GM19463 (cell line): ENCODE results near the gene MRPL41.
"Not testable (repeated sequence)": the region's sequence is repeated elsewhere in the genome, so short reads cannot be mapped to it uniquely, and the experiment has no call there.

Experiments used
- ATAC-seq: cut with Tn5 transposase; IDR thresholded peaks from one replicate; pipeline ENCODE4 v1.9.1; 2021; ENCODE audit warnings: mild to moderate bottlenecking, moderate library complexity; ENCODE audit not compliant: unreplicated experiment

Gene MRPL41

GRCh38 chr9:137521405-137521985, 30.2 kb upstream of the MRPL41 start:
- ATAC-seq, result no peak

- ATAC-seq, result no peak
These were observed 28.8 kb upstream of the MRPL41 start for GRCh38 chr9:137522746-137523455.

- ATAC-seq, result no peak
These were observed 27.3 kb upstream of the MRPL41 start for GRCh38 chr9:137524161-137524980.

DNA sequence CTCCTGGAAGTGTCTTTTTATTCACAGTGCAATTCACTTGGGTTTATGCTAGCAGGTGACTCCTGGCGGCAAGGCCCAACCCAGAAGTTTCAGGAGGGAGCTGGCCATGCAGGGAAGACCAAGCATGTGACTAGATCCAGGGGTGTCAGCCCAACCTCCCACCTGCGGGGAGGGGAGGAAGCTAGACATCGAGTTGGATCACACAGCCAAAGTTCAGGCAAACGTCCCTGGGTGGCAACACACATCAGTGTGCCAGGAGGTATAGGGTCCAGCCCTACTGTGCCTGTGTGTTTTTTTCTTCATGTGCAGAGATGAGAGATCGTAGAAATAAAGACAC, 26.7 kb upstream of the MRPL41 start:
- ATAC-seq, result no peak

DNA sequence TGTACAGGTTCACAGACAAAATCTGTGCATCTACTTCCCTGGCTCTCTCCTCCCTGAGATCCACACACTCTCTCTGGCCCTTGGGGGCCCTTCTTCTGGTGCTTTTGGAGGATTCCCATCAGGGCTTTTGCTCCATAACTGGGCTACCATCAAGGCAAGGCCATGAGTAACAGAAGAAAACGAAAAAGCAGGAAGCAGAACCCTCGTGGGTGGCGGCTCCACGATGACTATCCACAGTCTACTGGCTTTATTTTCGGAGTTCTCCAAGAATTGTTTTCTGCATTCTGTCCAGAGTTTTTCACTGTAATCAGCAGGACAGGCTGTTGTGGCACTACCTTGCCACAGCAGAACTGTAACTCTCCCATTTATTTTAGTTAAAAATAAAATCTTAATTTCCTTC, 21.3 kb upstream of the MRPL41 start:
- ATAC-seq, result no peak

GRCh38 chr9:137531099-137531765, 20.4 kb upstream of the MRPL41 start:
- no peak for ATAC-seq

DNA sequence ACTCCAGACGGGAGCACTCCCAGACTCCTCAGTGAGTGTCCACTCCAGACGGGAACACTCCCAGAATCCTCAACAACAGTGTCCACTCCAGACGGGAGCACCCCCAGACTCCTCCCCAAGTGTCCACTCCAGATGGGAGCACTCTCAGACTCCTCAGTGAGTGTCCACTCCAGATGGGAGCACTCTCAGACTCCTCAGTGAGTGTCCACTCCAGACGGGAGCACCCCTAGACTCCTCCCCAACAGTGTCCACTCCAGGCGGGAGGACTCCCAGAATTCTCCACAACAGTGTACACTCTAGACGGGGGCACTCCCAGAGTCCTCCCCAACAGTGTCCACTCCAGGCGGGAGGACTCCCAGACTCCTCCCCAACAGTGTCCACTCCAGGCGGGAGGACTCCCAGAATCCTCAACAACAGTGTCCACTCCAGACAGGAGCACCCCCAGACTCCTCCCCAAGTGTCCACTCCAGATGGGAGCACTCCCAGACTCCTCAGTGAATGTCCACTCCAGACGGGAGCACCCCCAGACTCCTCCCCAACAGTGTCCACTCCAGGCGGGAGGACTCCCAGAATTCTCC, 18.7 kb upstream of the MRPL41 start:
- not testable (repeated sequence) for ATAC-seq

- no peak for ATAC-seq
These were observed 17.2 kb upstream of the MRPL41 start for GRCh38 chr9:137534256-137535119.

DNA sequence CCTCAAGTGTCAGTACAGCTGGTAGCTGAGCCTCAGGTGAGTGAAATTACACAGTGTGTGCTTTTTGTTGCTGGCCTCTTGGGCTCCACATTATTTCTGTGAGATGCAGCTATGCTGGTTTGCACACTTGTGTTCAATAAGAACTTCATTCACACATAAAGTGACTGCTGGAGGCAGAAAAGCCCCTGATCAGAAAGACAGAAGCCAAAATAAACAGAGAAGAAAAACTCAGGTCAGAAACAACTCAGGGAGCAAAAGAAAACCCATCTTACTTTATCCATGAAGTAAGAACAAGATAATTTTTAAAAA, 16.6 kb upstream of the MRPL41 start:
- ATAC-seq, result no peak

DNA sequence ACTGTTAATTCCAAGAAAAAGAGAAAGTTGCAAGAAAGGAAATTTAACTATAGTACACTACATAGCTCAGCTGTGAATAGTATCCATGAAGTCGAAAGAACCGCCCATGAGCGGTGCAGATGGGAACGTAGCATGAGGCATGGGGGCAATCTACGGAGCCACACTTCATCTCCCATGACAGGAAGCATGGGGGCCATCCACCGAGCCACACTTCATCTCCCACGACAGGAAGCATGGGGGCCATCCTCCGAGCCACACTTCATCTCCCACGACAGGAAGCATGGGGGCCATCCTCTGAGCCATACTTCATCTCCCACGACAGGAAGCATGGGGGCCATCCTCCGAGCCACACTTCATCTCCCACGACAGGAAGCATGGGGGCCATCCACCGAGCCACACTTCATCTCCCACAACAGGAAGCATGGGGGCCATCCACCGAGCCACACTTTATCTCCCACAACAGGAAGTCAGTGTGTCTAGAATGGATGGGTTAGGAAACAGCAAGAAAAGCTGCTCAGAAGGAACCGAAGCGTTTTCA, 15.0 kb upstream of the MRPL41 start:
- not testable (repeated sequence) for ATAC-seq

GRCh38 chr9:137538058-137538457, 13.6 kb upstream of the MRPL41 start:
- no peak for ATAC-seq

GRCh38 chr9:137540536-137540935, 11.1 kb upstream of the MRPL41 start:
- ATAC-seq, result no peak

- ATAC-seq, result no peak
These were observed 9.2 kb upstream of the MRPL41 start for GRCh38 chr9:137542486-137542885.

- no peak for ATAC-seq
These were observed 8.3 kb upstream of the MRPL41 start for GRCh38 chr9:137543237-137543963.

DNA sequence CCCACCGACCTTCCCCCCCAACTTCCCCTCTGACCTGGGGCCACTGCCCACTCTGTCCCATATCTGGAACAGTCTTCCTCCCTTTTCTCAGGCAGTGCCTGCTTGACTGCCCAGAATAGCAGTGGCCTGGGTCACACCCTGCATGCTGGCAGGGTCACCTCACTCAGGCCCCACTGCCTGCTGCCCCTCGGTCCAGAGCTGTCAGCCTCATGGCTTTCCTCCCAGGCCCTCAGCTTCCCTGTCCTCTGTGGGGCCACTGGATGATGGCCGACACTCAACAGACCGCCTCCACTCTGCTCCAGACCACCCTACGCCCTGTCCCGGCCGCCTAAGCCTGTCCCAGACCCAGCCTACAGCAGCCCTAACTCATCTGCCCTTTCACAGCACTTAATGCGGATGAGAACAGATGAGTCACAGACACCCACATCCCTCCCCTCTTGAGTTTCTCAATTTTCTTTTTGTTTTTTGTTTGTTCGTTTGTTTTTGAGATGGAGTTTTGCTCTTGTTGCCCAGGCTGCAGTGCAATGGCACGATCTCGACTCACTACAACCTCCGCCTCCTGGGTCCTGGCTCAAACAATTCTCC, 7.4 kb upstream of the MRPL41 start:
- ATAC-seq, result no peak

DNA sequence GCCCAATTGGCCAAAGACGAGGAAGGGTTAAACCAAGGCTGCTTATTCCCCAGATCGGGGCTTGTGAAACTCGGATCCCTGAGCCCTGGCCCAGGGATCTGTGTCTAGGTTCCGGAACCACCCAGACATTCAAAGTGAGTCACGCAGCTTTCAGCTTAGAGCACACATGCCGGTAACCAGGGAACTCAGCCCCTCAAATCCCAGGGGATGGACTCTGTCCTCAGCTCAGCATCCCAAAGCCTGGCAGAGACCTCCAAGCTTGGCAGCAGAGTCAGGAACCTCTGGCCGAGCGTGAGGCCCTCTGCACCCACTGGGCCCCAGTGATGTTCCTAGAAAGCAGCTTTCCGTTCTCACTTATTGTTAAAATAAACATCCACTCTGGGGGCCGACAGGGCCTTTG, 6.6 kb upstream of the MRPL41 start:
- ATAC-seq, result no peak

DNA sequence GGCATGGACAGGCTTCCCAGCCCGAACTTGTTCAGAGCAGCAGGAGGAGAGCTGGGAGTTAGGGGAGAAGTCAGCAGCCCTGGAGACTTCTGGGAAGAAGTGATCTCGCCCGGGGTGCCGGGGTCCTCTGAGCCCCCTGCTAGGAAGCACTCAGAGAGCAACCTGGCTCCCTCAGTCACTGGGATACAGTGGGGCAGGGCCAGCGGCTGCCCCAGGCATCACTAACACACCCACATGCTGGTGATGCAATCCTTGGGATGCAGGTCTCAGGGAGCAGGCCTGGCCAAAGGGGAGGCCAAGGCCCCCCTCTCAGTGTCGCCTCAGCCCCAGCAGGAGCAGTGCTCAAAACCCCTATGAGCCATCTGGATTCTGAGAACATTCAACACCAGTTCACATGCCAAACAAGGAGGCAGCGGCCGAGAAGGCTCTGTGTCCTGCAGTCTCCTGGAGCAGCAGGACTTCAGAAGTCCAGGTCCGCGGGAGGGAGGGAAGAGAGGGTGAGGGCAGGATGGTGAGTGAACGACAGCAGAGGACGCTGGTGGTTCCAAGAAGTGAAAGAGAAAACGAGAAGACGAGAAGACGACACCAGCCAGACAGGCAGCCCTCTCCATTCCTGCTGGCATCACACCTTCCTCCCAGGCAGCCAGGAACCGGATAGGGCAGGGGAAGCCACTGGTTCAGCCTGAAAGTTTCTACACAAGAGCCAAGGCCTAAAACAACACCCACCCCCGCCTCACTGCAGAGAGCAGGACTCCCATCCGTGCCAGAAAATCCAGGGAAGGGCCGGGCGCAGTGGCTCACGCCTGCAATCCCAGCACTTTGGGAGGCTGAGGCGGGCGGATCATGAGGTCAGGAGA, 3.8 kb upstream of the MRPL41 start:
- ATAC-seq, result no peak

DNA sequence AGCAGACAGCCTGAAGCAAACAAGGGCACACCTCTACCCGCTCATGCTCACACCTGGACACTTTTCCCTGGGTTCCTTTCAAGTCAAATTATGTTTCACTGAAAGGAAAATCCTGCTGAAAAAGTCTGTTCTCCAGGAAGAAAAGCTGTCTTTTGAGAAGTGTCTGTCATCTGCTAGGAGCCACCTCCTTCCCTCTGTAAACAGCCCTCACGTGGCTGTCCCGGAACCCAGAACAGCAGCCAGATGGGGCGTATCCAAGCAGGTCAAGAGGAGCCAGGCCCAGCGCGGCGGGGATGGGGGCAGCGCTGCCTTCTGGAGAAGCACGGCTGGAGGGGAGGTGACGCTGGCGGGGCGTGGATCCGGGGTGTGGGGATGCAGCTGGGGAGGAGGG, 1.5 kb upstream of the MRPL41 start, which contains the start of gene PNPLA7:
Gene PNPLA7 (minus strand): TSS at position 172 of the 391 bp plus-strand sequence. CDS start 205 bp downstream, outside the sequence.
- no peak for ATAC-seq
